Superior temporal gyrus (tissue), 1 donor: Measurements from ENCODE around the gene FAM47E.
"Not testable (repeated sequence)": the region's sequence is repeated elsewhere in the genome, so short reads cannot be mapped to it uniquely, and the experiment has no call there.

Experiments
- DNase-seq: peaks from one replicate; pipeline ENCODE4 v3.0.0-alpha.2; 2016; ENCODE audit errors: extremely low spot score

FAM47E gene

GRCh38 chr4:76267811-76268210 is 16.3 kb downstream of the FAM47E start:
- no peak for DNase-seq

DNA sequence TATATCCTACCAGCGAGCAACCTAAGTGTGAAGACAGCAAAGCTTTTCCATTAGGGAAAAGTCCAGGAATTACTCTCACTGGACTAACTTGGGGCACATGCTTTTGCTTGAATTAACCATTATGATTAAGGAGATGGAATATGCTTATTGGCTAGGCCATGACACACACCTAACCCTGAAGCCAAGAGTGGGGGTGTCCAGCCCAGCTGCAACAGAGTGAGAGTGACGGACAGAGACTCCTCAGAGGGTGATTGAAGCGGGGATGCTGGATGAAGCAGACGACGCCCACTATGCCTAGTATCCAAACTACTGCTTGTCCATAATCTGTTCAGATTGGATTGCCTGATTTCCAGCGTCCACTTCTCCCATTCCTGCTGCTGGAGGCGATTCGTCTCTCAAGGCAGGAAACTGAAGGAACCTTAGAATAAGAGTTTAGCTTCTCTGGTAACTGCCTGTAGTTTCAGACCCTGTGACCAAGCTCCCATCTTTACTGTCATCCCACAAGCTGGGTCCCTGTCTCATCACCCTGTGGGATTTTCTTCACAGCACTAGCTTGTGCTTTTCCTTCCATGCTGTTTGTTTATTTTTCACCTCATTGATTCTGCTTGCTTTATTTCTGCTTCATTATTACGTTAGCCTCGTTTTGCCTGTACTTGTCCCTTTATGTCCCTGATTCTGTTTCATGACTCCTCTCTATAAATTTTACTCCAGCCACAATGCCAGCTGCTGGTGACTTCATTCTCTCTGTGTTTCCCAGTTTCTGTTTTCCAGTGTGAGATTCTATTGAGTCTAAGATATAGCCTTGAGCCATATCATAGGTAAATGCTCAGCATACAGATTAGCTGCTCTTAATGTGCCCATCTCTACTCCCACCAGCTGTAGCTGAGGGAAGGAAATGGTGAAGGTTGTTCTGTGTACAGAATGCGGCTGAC is 19.0 kb downstream of the FAM47E start:
- DNase-seq: no peak

DNA sequence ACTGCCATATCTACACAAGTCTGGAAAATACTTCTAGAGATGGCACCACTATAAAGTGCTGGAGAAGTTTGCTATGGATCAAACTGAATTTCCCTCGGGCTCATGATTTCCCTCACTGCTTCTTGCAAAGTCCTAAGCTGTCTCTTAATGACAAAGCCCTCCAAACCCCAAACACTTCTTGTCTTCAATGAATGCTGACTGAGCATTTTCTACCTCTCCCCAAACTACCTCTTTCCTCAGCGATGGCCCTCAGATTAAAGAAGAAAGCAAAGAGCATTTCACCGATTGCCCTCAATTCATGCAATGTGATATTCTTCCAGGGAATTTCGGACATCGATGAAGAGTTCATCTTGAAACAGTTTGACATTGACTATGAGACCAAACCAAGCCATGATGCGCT is 19.7 kb downstream of the FAM47E start:
- no peak for DNase-seq

- DNase-seq: no peak
Measured at GRCh38 chr4:76272073-76272472, 20.6 kb downstream of the FAM47E start.

- DNase-seq: no peak
Measured at GRCh38 chr4:76272582-76272981, 21.1 kb downstream of the FAM47E start.

DNA sequence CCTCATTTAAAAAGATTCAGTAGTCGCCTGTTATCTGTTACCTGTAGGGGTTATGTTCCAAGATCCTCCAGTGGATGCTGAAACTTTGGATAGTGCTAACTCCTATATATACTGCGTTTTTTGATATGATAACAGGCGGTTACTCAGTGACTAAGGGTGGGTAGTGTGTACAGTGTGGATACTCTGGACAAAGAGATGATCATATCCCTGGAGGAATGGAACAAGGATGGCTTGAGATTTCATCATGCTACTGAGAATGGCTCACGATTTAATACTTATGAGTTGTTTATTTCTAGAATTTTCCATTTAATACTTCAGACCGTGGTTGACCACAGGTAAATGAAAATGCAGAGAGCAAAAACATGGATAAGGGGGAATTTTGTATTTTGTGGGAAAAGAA is 21.5 kb downstream of the FAM47E start:
- no peak for DNase-seq

GRCh38 chr4:76275486-76276124 is 24.1 kb downstream of the FAM47E start:
- no peak for DNase-seq

- DNase-seq: no peak
Measured at GRCh38 chr4:76276813-76277212, 25.3 kb downstream of the FAM47E start.

DNA sequence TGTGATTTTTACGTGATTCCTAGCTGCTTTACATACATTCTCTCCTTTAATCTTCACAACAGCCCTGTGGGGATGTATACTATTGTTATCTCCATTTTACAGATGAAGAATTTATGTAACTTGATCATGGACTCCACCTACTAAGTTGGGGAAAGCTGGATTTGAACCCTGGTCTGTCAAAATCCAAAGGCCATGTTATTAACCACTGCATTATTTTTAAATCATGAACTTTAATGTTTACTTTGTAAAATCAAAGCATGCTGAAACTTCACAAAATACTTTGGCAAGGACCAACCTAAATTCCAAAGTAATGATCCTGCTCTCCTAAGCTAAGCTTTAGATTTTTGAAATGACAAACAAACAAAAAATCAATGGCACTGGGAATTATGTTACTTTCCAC is 26.1 kb downstream of the FAM47E start:
- DNase-seq: no peak

- DNase-seq: no peak
Measured at GRCh38 chr4:76278583-76278982, 27.1 kb downstream of the FAM47E start.

DNA sequence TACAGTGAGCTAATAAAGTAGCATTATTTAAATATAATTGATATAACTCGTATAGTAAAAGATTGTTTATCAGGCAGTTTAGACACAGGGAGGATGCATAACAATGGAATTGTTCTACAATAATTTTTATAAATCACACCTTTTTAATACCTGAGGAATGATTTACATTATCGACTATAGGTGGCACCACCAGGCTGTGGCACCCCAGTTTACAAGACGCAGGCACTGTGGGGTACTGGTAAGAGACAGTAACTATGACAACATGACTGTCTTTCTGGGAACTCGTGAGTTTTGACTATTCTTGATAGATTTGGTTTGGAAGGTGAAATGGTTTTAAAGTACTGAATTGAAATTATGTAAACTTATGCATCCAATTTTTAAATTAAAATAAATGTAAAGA is 27.9 kb downstream of the FAM47E start:
- DNase-seq: no peak

GRCh38 chr4:76280488-76281441 is 29.2 kb downstream of the FAM47E start:
- DNase-seq: no peak

DNA sequence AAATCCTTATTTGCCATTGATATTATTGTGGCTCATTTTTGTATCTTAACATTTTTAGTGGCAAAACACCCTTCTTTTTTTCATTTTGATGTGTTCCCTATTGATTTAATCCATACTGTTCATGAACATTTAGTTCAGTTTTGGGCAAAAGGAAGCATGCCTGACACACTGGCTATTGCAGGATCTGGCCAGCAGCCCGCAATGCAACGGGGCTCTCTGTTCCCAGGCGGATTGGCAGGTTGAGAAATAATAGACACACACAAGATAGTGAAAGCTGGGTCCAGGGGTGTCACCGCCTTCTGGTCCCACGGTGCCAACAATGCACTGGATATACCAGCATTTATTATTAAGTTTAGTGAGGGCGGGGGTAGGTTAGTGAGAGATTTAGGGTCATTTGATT is 30.1 kb downstream of the FAM47E start:
- DNase-seq: not testable (repeated sequence)

DNA sequence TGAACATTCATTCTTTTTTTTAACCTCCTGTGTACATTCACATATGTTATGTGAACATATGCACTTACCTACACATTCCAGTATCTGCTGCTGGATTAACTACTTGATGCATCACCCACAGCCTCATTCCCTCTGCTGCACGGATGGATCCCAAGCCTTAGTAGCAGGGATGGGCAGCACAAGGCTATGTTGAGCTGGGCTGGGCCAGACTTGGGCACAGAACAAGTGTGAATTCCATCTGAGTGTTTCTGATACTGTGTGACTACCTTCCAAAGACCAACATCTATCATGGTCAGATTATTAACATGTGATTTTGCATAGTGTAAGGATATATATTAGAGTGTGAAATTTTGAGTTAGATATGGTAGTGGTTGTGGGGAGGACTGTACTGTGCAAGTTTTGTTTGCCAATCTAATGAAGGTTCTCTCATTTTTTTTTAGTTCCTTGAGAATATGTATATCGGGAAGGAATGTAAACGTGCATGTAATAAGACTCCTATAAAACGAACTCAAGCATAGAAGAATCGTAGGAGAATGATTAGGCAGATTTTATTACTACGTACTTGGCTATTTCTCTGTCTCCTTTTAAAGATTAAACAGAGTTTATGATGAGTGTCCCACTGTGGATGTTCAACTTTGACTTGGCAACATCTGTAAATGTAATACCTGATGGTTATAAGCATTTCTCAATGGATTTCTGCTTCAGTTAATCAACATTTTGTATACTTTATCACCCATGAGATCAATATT is 31.6 kb downstream of the FAM47E start:
- no peak for DNase-seq

DNA sequence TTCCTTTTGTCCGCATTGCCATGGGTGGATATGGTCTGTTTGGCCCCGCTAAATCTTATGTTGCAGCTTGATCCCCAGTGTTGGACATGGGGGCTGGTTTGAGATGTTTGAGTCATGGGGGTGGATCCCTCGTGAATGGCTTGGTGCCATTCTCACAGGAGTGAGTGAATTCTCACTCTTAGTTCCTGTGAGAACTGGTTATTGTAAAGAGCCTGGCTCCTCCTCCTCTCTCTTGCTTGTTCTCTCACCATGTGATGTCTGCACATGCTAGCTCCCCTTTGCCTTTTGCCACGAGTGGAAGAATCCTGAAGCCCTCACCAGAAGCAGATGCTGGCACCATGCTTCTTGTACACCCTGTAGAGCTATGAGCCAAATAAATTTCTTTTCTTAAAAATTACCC is 32.4 kb downstream of the FAM47E start:
- DNase-seq: no peak

DNA sequence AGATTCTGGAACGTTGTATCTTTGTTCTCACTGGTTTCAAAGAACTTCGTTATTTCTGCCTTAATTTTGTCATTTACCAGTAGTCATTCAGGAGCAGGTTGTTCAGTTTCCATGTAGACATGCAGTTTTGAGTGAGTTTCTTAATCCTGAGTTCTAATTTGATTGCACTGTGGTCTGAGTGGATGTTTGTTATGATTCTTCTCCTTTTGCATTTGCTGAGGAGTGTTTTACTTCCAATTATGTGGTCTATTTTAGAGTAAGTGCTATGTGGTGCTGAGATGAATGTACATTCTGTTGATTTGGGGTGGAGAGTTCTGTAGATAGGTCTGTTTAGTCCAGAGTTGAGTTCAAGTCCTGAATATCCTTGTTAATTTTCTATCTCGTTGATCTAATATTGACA is 36.3 kb downstream of the FAM47E start:
- DNase-seq: not testable (repeated sequence)

DNA sequence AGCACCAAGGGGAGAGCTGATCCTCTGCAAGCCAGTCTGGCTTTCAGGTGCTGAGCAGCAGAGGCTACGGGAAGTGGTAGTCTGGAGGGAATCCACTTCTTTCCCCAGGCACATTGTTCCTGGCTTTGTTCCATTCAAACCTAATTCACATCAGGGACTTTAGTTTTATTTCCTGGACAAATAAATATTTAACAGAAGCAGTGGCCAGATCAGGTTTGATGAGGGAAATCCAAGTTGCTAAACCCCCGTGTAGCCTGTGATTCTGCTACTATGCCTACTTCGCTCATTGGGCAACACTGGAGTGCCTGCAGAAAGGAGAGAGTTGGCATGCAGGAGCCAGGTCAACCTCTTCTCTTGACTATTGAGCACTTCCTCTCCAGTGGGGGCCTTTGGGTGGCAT is 41.2 kb downstream of the FAM47E start:
- DNase-seq: no peak

GRCh38 chr4:76293772-76294171 is 42.3 kb downstream of the FAM47E start:
- no peak for DNase-seq

GRCh38 chr4:76296286-76296820 is 44.8 kb downstream of the FAM47E start:
- no peak for DNase-seq

- DNase-seq: no peak
Measured at GRCh38 chr4:76298227-76298626, 46.7 kb downstream of the FAM47E start.

GRCh38 chr4:76300012-76300411 is 48.5 kb downstream of the FAM47E start:
- no peak for DNase-seq
